ENCODE results near the gene APOF. TPM values are rescaled to one million over a fixed set of nuclear protein-coding genes. Genes with fewer than 3 reads are reported as not detected.

APOF gene
- total RNA-seq, 1 experiment from 2014 or later = 0.17 TPM

GRCh38 chr12:56359851-56360767 lies 2.5 kb downstream of the APOF start, which contains the start of gene STAT2:
STAT2 (minus strand) TSS chr12:56360107; CDS start chr12:56356571, 3,536 bp downstream.
- peak within 1 kb of the TSS; percentile 22 for H2AFZ ChIP-seq (ENCODE audit: low read depth, low read length, poor library complexity, severe bottlenecking)
- peak within 1 kb of the TSS; percentile 74 to 93 for H3K4me3 ChIP-seq (replicated peaks in 1 of 2; ENCODE audit: low read depth in 1 of 2, low read length in 2 of 2)
- intact Hi-C loops (cut with micrococcal nuclease) = loop anchor here (2.0 kb wide), 1 partner anchor 25 kb away; no protein-coding TSS in a partner anchor
- peaks cover 10% of the 10 kb centered on the region; the same call in 1 of the 2 replicates for H3K79me2 ChIP-seq (ENCODE audit: insufficient read depth, low read length)
- RAD21 ChIA-PET (ENCODE audit: low non-redundant PET in 1 of 2, low total read pairs in 2 of 2, uncharacterized antibody in 2 of 2, unreplicated experiment in 2 of 2) = interaction anchor here in 1 of 2 experiments (0.6 to 0.8 kb wide), 2 partner anchors 44 to 170 kb away, joined by 3 to 6 read pairs; partner anchors contain the start of gene CNPY2
- no peaks in the 10 kb centered on the region for H3K27me3 ChIP-seq (ENCODE audit: insufficient read depth, low read length)
- ATAC-seq (peak; percentile 96), DNase-seq (ENCODE audit: low read depth, low spot score) (peak; percentile 100)
- peak; percentile 18 for TF ChIP-seq TCF7L2 (IDR thresholded peaks at IDR 0.05; ENCODE audit: borderline replicate concordance, extremely low read depth, insufficient read depth, insufficient read length)
- TF ChIP-seq CBX3 (IDR thresholded peaks at IDR 0.05; ENCODE audit: low read depth) = 0 out of 2 replicates have a peak, but pooled peaks have one; percentile 15
- peak; percentile 97 for TF ChIP-seq SP1 (IDR thresholded peaks at IDR 0.05; ENCODE audit: low read depth)
- TF ChIP-seq SIN3A (IDR thresholded peaks at IDR 0.05; ENCODE audit: low read depth) = peak; percentile 91; the same call in 1 of the 2 replicates
- TF ChIP-seq POLR2A (IDR thresholded peaks at IDR 0.05; ENCODE audit: borderline replicate concordance, extremely low read depth, insufficient read depth, insufficient read length) = peak; percentile 50
- no peak for TF ChIP-seq ZFX (IDR thresholded peaks at IDR 0.05)
- TF ChIP-seq ELF1 (IDR thresholded peaks at IDR 0.05; ENCODE audit: borderline replicate concordance, low read depth) = peak; percentile 65; the same call in 1 of the 2 replicates
- peak; percentile 36 for TF ChIP-seq YY1 (IDR thresholded peaks at IDR 0.05; ENCODE audit: extremely low read depth, insufficient replicate concordance, low read depth, low read length)
- TF ChIP-seq POLR2AphosphoS5 (IDR thresholded peaks at IDR 0.05; ENCODE audit: low read depth, low read length) = peak; percentile 91
- TF ChIP-seq MAX (IDR thresholded peaks at IDR 0.05) = peak; percentile 91
- TF ChIP-seq EGR1 (IDR thresholded peaks at IDR 0.05; ENCODE audit: low read depth) = no peak
- no peak for TF ChIP-seq CTCF (IDR thresholded peaks at IDR 0.05 in 2 of 3, conservative IDR thresholded peaks at IDR 0.05 in 1 of 3; ENCODE audit: borderline replicate concordance in 1 of 3, insufficient read depth in 1 of 3, low read depth in 2 of 3, low read length in 2 of 3)
- CTCF ChIA-PET = interaction anchor here (1.2 to 1.9 kb wide), 8 partner anchors 15 to 276 kb away, joined by 3 to 14 read pairs (median 5); partner anchors contain the start of genes CNPY2 and PAN2
- peak within 1 kb of the TSS; percentile 71 for H3K9ac ChIP-seq (ENCODE audit: low read length)
- H3K36me3 ChIP-seq (ENCODE audit: control insufficient read depth in 1 of 2, insufficient read depth in 2 of 2, low read length in 2 of 2) = peaks cover 0 to 8% of the 10 kb centered on the region in 2 experiments; a peak in 2 of 4 replicates
- no TSS peak for BruUV-seq (replicated peaks)
- no peaks in the 10 kb centered on the region for H3K9me2 ChIP-seq (ENCODE audit: insufficient read depth)
- H3K4me1 ChIP-seq (ENCODE audit: control insufficient read depth in 1 of 2, insufficient read depth in 2 of 2, low read length in 2 of 2) = peaks cover 10 to 18% of the 10 kb centered on the region in 2 experiments; a peak in 3 of 4 replicates
- no peaks in the 10 kb centered on the region for H4K20me1 ChIP-seq (ENCODE audit: insufficient read depth)
- H3K27ac ChIP-seq (ENCODE audit: low read depth, low read length) = peak within 1 kb of the TSS; percentile 74
- POLR2A ChIA-PET = interaction anchor here (0.7 to 2.5 kb wide), 23 partner anchors 8 to 274 kb away, joined by 3 to 20 read pairs (median 4); partner anchors contain the start of genes CNPY2, IL23A, PA2G4 and PAN2
- no peaks in the 10 kb centered on the region for H3K9me3 ChIP-seq (ENCODE audit: control insufficient read depth in 1 of 2, insufficient read depth in 1 of 2, low read depth in 1 of 2, low read length in 2 of 2)
- peak within 1 kb of the TSS; percentile 83 for H3K4me2 ChIP-seq (ENCODE audit: low read length)
